Mucosa of descending colon (tissue), 3 donors: ENCODE results near the gene CPVL. TPM values are rescaled to one million over a fixed set of nuclear protein-coding genes. Genes with fewer than 3 reads are reported as not detected.
A peak's percentile ranks its signal among the peaks of the same experiment; 100 is the strongest.

ENCODE experiments used
- ATAC-seq: fragments of 200-7000 bp; cut with Tn5 transposase; one replicate; pipeline ENCODE4 v1.9.1; 2020; ENCODE audit warnings: mild to moderate bottlenecking, moderate library complexity
- DNase-seq, 3 donors: peaks; one replicate each; pipeline ENCODE4 v3.0.0-alpha.2; 2020
- H3K36me3 ChIP-seq: fragments of 200-600 bp; one replicate; pipeline ENCODE4 v1.8.0; 2021; ENCODE audit warnings: low read depth, mild to moderate bottlenecking
- H3K4me1 ChIP-seq: fragments of 200-600 bp; one replicate; pipeline ENCODE4 v1.8.0; 2021; ENCODE audit warnings: low read depth, mild to moderate bottlenecking
- H3K4me3 ChIP-seq: fragments of 200-600 bp; one replicate; pipeline ENCODE4 v1.8.0; 2021; ENCODE audit warnings: mild to moderate bottlenecking
- H3K9me3 ChIP-seq: fragments of 200-600 bp; one replicate; pipeline ENCODE4 v1.8.0; 2021; ENCODE audit warnings: mild to moderate bottlenecking
- CTCF ChIP-seq: fragments of 200-600 bp; IDR thresholded peaks from one replicate; pipeline ENCODE4 v1.8.0; 2022; ENCODE audit warnings: antibody characterized with exemption, mild to moderate bottlenecking
- intact Hi-C, 2 donors: fragments of 100-400 bp; cut with DNase I in 1 of 2; cut with micrococcal nuclease in 1 of 2; formaldehyde crosslinking; loops; one replicate each; pipeline versions ENCODE4 v1.11.0 to v1.11.1; 2022; cut with DNase I, micrococcal nuclease
- long read RNA-seq, 2 donors: library from polyadenylated mRNA; unstranded; transcript quantifications; one replicate each; pipeline ENCODE4 v2.0.0, GENCODE V29; 2019 to 2021
- total RNA-seq, 3 donors: library from RNA; stranded (reverse); fragmentation: NEBNext Ultra II Directional in 2 of 3; extraction: Animal tissue kit (Norgen Biotek cat#: 25700) in 2 of 3; gene quantifications; one replicate each; pipeline versions ENCODE4 v1.2.1 to v1.2.4, GENCODE V29; 2021 to 2023
- donor health status: DM: no; HTN: no; CAD: no; lungs with moderate emphysema.
- donor health status: DM: no; HTN: no; CAD: no.
- donor health status: DM: no; HTN: yes; CAD: no.

Gene CPVL
- 10 to 100 TPM in 2 of 3 donors, 1 to 10 TPM in 1; 8.1 to 20.0 (median 10.5) TPM for total RNA-seq
- long read RNA-seq, donor 1, transcript CPVL-201 (13 exons, 2,091 nt), result major isoform, 17 of 23 reads
- long read RNA-seq, donor 1, partial matches to known transcripts, result 0 of 23 reads
- long read RNA-seq, donor 1, other reads (novel, unspliced or antisense), result 4 of 23 reads
- long read RNA-seq, donor 2, transcript CPVL-201 (13 exons, 2,091 nt), result major isoform, 7 of 9 reads
- long read RNA-seq, donor 2, partial matches to known transcripts, result 0 of 9 reads
- long read RNA-seq, donor 2, other reads (novel, unspliced or antisense), result 1 of 9 reads

DNA sequence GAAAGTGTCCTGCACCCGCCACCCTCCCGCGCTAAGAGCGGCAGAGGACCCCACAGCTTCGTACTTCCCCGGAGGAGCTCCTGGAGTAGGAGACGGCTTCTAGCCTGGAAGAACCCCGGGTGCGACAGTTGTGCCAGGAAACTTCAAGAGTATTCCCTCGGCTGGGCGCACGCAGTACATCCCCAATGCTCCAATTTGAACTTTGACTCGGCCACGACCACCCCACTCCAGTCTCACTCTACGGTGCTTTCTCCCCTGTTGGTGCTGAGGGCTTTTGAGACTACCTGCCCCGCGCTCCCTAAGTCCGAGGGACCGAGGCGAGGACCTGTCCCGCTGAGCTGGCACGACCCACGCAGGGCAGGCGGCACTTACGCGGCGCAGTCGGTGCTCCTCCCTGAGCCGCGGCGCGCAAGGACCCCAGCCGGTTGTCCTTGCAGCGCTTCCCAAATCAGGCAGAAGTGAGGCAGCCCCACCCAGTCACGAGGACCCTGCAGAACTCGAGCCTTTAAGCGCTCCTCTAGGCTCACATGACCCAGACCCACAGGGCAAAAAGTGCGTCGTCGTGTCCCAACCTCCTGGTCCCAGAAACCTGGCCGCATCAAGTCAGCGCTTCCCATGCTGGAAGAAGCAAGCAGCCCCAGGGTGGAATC is at the start of gene CPVL:
Gene CPVL, minus strand, starts transcription at position 481 of the 650 bp plus-strand sequence. CDS start 25,476 bp downstream, outside the sequence.
- intact Hi-C loops, result no loop called here
- peaks cover 19% of the 10 kb centered on the region for H3K4me1 ChIP-seq
- H3K36me3 ChIP-seq, result no peaks in the 10 kb centered on the region
- H3K4me3 ChIP-seq, result no peak within 1 kb of the TSS
- DNase-seq (peak; percentile 49 to 62 (median 60)), ATAC-seq (peak; percentile 58)
- no peak for TF ChIP-seq CTCF
- H3K9me3 ChIP-seq, result no peaks in the 10 kb centered on the region

- DNase-seq (peak; percentile 81 to 84 (median 83)), ATAC-seq (peak; percentile 85)
- H3K9me3 ChIP-seq, result no peaks in the 10 kb centered on the region
- intact Hi-C loops, result loop anchor here in 1 of 2 donors (5.0 kb wide), 1 partner anchor 212 kb away; no protein-coding TSS in a partner anchor
- H3K36me3 ChIP-seq, result no peaks in the 10 kb centered on the region
- no peak for TF ChIP-seq CTCF
- H3K4me1 ChIP-seq, result no peaks in the 10 kb centered on the region
- peak within 1 kb of the TSS; percentile 47 for H3K4me3 ChIP-seq
These were observed 48.5 kb upstream of the CPVL start, which contains the start of gene CHN2 for GRCh38 chr7:29194594-29195427. Gene CHN2, plus strand, starts transcription at chr7:29194775.

DNA sequence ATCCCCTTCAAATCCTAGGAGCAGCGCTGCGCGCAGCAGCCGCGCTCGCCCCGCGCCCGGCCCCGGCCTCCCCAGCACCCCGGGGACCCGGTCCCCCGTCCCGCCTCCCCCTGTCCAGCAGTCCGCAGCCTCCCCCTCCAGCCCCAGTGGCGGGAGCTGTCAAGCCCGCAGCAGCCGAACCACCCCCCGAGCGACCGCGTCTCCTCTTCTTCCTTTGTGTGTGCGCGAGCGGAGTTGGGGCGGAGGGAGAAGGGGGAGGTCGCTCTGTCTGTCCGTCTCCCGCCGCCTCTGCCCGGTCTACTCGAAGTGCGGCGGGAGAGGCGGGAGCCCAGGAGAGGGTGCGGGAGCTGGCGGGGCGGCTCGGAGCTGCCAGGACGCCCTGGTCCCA is 47.9 kb upstream of the CPVL start:
- peak overlapping the region; percentile 47 for H3K4me3 ChIP-seq
- H3K4me1 ChIP-seq, result no peaks in the 10 kb centered on the region
- intact Hi-C loops, result loop anchor here in 1 of 2 donors (5.0 kb wide), 1 partner anchor 213 kb away; no protein-coding TSS in a partner anchor
- peak; percentile 37 for ATAC-seq
- no peak for TF ChIP-seq CTCF
- no peaks in the 10 kb centered on the region for H3K36me3 ChIP-seq
- peak in 2 of 3 donors; percentile 32 to 63 for DNase-seq
- no peaks in the 10 kb centered on the region for H3K9me3 ChIP-seq

- Histone ChIP-seq H3K9me3 (no peaks in the 10 kb centered on the region), H3K4me3 (no peak overlapping the region), H3K36me3 (no peaks in the 10 kb centered on the region), H3K4me1 (no peaks in the 10 kb centered on the region)
- no peak for TF ChIP-seq CTCF
- DNase-seq, result peak in 1 of 3 donors; percentile 20
- peak; percentile 13 for ATAC-seq
- intact Hi-C loops, result loop anchor here in 1 of 2 donors (5.0 kb wide), 1 partner anchor 214 kb away; no protein-coding TSS in a partner anchor
These were observed 47.2 kb upstream of the CPVL start for GRCh38 chr7:29193316-29194205.
